Activated CD4-positive, alpha-beta memory T cell treated with anti-CD3 and anti-CD28 coated beads for 36 hours (primary cell): ENCODE data around the gene ITIH4. TPM values are rescaled to one million over a fixed set of nuclear protein-coding genes. Genes with fewer than 3 reads are reported as not detected.
A peak's percentile ranks its signal among the peaks of the same experiment; 100 is the strongest.

Experiments used
- CTCF ChIA-PET: fragments of 350-600 bp; sonication (Branson Sonifier 250); formaldehyde crosslinking; loops from one replicate; lab custom pipeline; 2021; ENCODE audit warnings: antibody characterized with exemption, inconsistent platforms; lab: Charles Lee
- POLR2A ChIA-PET: fragments of 350-600 bp; sonication (Branson Sonifier 250); formaldehyde crosslinking; loops from one replicate; lab custom pipeline; 2021; ENCODE audit warnings: antibody characterized with exemption; lab: Charles Lee
- DNase-seq: peaks from one replicate; pipeline ENCODE4 v3.0.0-alpha.2; 2020
- H3K27ac Mint-ChIP-seq: one replicate; pipeline ENCODE4 v1.8.0; 2021; ENCODE audit warnings: mixed read lengths
- H3K27me3 Mint-ChIP-seq: one replicate; pipeline ENCODE4 v1.8.0; 2021; ENCODE audit warnings: mixed read lengths
- H3K36me3 Mint-ChIP-seq: one replicate; pipeline ENCODE4 v1.8.0; 2021; ENCODE audit warnings: mixed read lengths
- H3K4me1 Mint-ChIP-seq: one replicate; pipeline ENCODE4 v1.8.0; 2021; ENCODE audit warnings: low read depth, mixed read lengths
- H3K4me3 Mint-ChIP-seq: one replicate; pipeline ENCODE4 v1.8.0; 2021; ENCODE audit warnings: mild to moderate bottlenecking, mixed read lengths
- H3K9me3 Mint-ChIP-seq: one replicate; pipeline ENCODE4 v1.8.0; 2021; ENCODE audit warnings: mixed read lengths
- intact Hi-C: fragments of 100-400 bp; cut with micrococcal nuclease; formaldehyde crosslinking; loops from one replicate; pipeline ENCODE4 v1.15.1; 2023
- total RNA-seq, 2 experiments: library from RNA; stranded (reverse); gene quantifications; one replicate each; pipeline ENCODE4 v1.2.3, GENCODE V29; 2021

The ITIH4 gene
- total RNA-seq, 2 experiments from 2014 or later = 4.3 to 6.3 TPM

GRCh38 chr3:52775877-52776276, 54.6 kb downstream of the ITIH4 start:
- POLR2A ChIA-PET = no interaction called here
- H3K36me3 Mint-ChIP-seq = no peaks in the 10 kb centered on the region

GRCh38 chr3:52774901-52775864, 55.3 kb downstream of the ITIH4 start:
- Mint-ChIP-seq H3K9me3 (no peaks in the 10 kb centered on the region), H3K4me1 (peaks cover 9% of the 10 kb centered on the region), H3K27me3 (no peaks in the 10 kb centered on the region), H3K36me3 (no peaks in the 10 kb centered on the region), H3K27ac (no peak overlapping the region), H3K4me3 (no peak overlapping the region)
- ChIA-PET POLR2A (no interaction called here), CTCF (no interaction called here)
- DNase-seq = no peak
- intact Hi-C loops = loop anchor here (5.0 kb wide), 1 partner anchor 68 kb away; the partner anchor contains the start of genes GLT8D1 and SPCS1

More at GRCh38 chr3:52775877-52776276, 54.6 kb downstream of the ITIH4 start:
- CTCF ChIA-PET = no interaction called here
- Mint-ChIP-seq H3K4me3 (no peak overlapping the region), H3K4me1 (peaks cover 9% of the 10 kb centered on the region), H3K27me3 (no peaks in the 10 kb centered on the region), H3K9me3 (no peaks in the 10 kb centered on the region), H3K27ac (no peak overlapping the region)
- intact Hi-C loops = no loop called here
- DNase-seq = no peak

GRCh38 chr3:52774066-52774713, 56.3 kb downstream of the ITIH4 start:
- intact Hi-C loops = loop anchor here (5.0 kb wide), 1 partner anchor 67 kb away; the partner anchor contains the start of genes GLT8D1 and SPCS1
- Mint-ChIP-seq H3K9me3 (no peaks in the 10 kb centered on the region), H3K27ac (no peak overlapping the region), H3K4me1 (peaks cover 19% of the 10 kb centered on the region), H3K36me3 (no peaks in the 10 kb centered on the region), H3K4me3 (no peak overlapping the region), H3K27me3 (no peaks in the 10 kb centered on the region)
- POLR2A ChIA-PET = no interaction called here
- CTCF ChIA-PET = no interaction called here
- no peak for DNase-seq

- Mint-ChIP-seq H3K9me3 (no peaks in the 10 kb centered on the region), H3K36me3 (no peaks in the 10 kb centered on the region), H3K27me3 (no peaks in the 10 kb centered on the region), H3K4me3 (no peak overlapping the region), H3K4me1 (peaks cover 20% of the 10 kb centered on the region), H3K27ac (no peak overlapping the region)
- POLR2A ChIA-PET = no interaction called here
- DNase-seq = no peak
- CTCF ChIA-PET = interaction anchor here (1.0 kb wide), 1 partner anchor 71 kb away, joined by 4 read pairs; no protein-coding TSS in a partner anchor
- intact Hi-C loops = loop anchor here (5.0 kb wide), 1 partner anchor 66 kb away; the partner anchor contains the start of genes GLT8D1 and SPCS1
Measured at GRCh38 chr3:52773361-52774065, 57.0 kb downstream of the ITIH4 start.

- Mint-ChIP-seq H3K9me3 (no peaks in the 10 kb centered on the region), H3K27ac (peak overlapping the region; percentile 84), H3K4me1 (peaks cover 20% of the 10 kb centered on the region), H3K4me3 (peak overlapping the region; percentile 91), H3K27me3 (no peaks in the 10 kb centered on the region), H3K36me3 (no peaks in the 10 kb centered on the region)
- POLR2A ChIA-PET = interaction anchor here (0.9 to 1.1 kb wide), 2 partner anchors 8 to 65 kb away, joined by 3 read pairs; no protein-coding TSS in a partner anchor
- no peak for DNase-seq
- intact Hi-C loops = loop anchor here (1.0 to 5.0 kb wide), 2 partner anchors 64 to 235 kb away; partner anchors contain the start of genes GLT8D1, SPCS1 and UQCC5
- CTCF ChIA-PET = interaction anchor here (0.5 to 2.1 kb wide), 2 partner anchors 27 to 1272 kb away, joined by 3 to 6 read pairs; partner anchors contain the start of gene DCAF1
Measured at GRCh38 chr3:52771702-52772101, 58.8 kb downstream of the ITIH4 start.

- CTCF ChIA-PET = interaction anchor here (0.5 to 2.1 kb wide), 3 partner anchors 27 to 1271 kb away, joined by 3 to 6 read pairs (median 3); partner anchors contain the start of gene DCAF1
- Mint-ChIP-seq H3K9me3 (no peaks in the 10 kb centered on the region), H3K4me1 (peaks cover 20% of the 10 kb centered on the region), H3K27me3 (no peaks in the 10 kb centered on the region), H3K27ac (peak overlapping the region; percentile 84), H3K4me3 (peak overlapping the region; percentile 91), H3K36me3 (no peaks in the 10 kb centered on the region)
- POLR2A ChIA-PET = interaction anchor here (0.9 to 1.1 kb wide), 2 partner anchors 8 to 65 kb away, joined by 3 read pairs; no protein-coding TSS in a partner anchor
- intact Hi-C loops = loop anchor here (1.0 to 5.0 kb wide), 2 partner anchors 64 to 235 kb away; partner anchors contain the start of genes GLT8D1, SPCS1 and UQCC5
- no peak for DNase-seq
Measured at GRCh38 chr3:52771334-52771681, 59.2 kb downstream of the ITIH4 start.

- intact Hi-C loops = loop anchor here (1.0 to 5.0 kb wide), 2 partner anchors 63 to 234 kb away; partner anchors contain the start of genes GLT8D1, SPCS1 and UQCC5
- H3K4me3 Mint-ChIP-seq = peak within 1 kb of the TSS; percentile 91
- no peaks in the 10 kb centered on the region for H3K9me3 Mint-ChIP-seq
- H3K27me3 Mint-ChIP-seq = no peaks in the 10 kb centered on the region
- H3K36me3 Mint-ChIP-seq = no peaks in the 10 kb centered on the region
- CTCF ChIA-PET = interaction anchor here (0.5 to 2.1 kb wide), 4 partner anchors 28 to 1271 kb away, joined by 3 to 6 read pairs (median 3); partner anchors contain the start of gene DCAF1
- DNase-seq = peak; percentile 93
- H3K27ac Mint-ChIP-seq = peak within 1 kb of the TSS; percentile 84
- peaks cover 20% of the 10 kb centered on the region for H3K4me1 Mint-ChIP-seq
- POLR2A ChIA-PET = interaction anchor here (0.6 to 1.1 kb wide), 4 partner anchors 9 to 122 kb away, joined by 3 read pairs; no protein-coding TSS in a partner anchor
Measured at GRCh38 chr3:52770496-52771333, 59.8 kb downstream of the ITIH4 start, which contains the start of gene NEK4. NEK4 (minus strand) TSS chr3:52770940; CDS start chr3:52770746, 194 bp downstream.

GRCh38 chr3:52769786-52770455, 60.6 kb downstream of the ITIH4 start:
- Mint-ChIP-seq H3K9me3 (no peaks in the 10 kb centered on the region), H3K27me3 (no peaks in the 10 kb centered on the region), H3K27ac (peak overlapping the region; percentile 16), H3K4me1 (peaks cover 20% of the 10 kb centered on the region), H3K4me3 (peak overlapping the region; percentile 91), H3K36me3 (no peaks in the 10 kb centered on the region)
- DNase-seq = no peak
- intact Hi-C loops = loop anchor here (5.0 kb wide), 1 partner anchor 63 kb away; the partner anchor contains the start of genes GLT8D1 and SPCS1
- ChIA-PET POLR2A (interaction anchor here (0.6 to 1.1 kb wide), 2 partner anchors 51 to 123 kb away, joined by 3 read pairs; no protein-coding TSS in a partner anchor), CTCF (interaction anchor here (0.9 to 2.1 kb wide), 2 partner anchors 29 kb away, joined by 3 to 6 read pairs; no protein-coding TSS in a partner anchor)

- intact Hi-C loops = no loop called here
- POLR2A ChIA-PET = no interaction called here
- peaks cover 5% of the 10 kb centered on the region for H3K4me1 Mint-ChIP-seq
- no peak for DNase-seq
- CTCF ChIA-PET = no interaction called here
- H3K36me3 Mint-ChIP-seq = peaks cover 16% of the 10 kb centered on the region
- H3K27ac Mint-ChIP-seq = no peak overlapping the region
- H3K27me3 Mint-ChIP-seq = no peaks in the 10 kb centered on the region
- no peaks in the 10 kb centered on the region for H3K9me3 Mint-ChIP-seq
- no peak overlapping the region for H3K4me3 Mint-ChIP-seq
Measured at GRCh38 chr3:52763466-52763865, 67.0 kb downstream of the ITIH4 start.
